Adrenal gland (tissue), 12 donors: ENCODE data around the gene TSSK6. TPM values are rescaled to one million over a fixed set of nuclear protein-coding genes. Genes with fewer than 3 reads are reported as not detected.

Experiments used
- DNase-seq, 7 donors: peaks; one replicate each; pipeline ENCODE4 v3.0.0-alpha.2; 2019 to 2020
- H3K27ac ChIP-seq, 5 donors: fragments of 200-600 bp; sonication (generic) in 4 of 5; 1 replicate in 3 of 5; 2 replicates in 2 of 5; pipeline versions ENCODE4 v1.5.1 to v1.8.0; 2016 to 2020; ENCODE audit warnings: mild to moderate bottlenecking in 1 of 5
- H3K27me3 ChIP-seq: fragments of 200-600 bp; 2 replicates; pipeline ENCODE4 v1.8.0; 2021
- H3K36me3 ChIP-seq, 2 donors: fragments of 200-600 bp; replicated peaks in 1 of 2; 1 replicate in 1 of 2; 2 replicates in 1 of 2; pipeline versions ENCODE4 v1.5.1 to v1.8.0; 2018 to 2022
- H3K4me1 ChIP-seq, 2 donors: fragments of 200-600 bp; replicated peaks in 1 of 2; 1 replicate in 1 of 2; 2 replicates in 1 of 2; pipeline versions ENCODE4 v1.5.1 to v1.8.0; 2018 to 2021
- H3K4me3 ChIP-seq, 4 donors: fragments of 200-600 bp; sonication (generic) in 3 of 4; one replicate each; pipeline ENCODE4 v1.5.1; 2016 to 2018
- H3K9me3 ChIP-seq, 3 donors: fragments of 200-600 bp; sonication (generic) in 1 of 3; replicated peaks in 1 of 3; 1 replicate in 2 of 3; 2 replicates in 1 of 3; pipeline versions ENCODE4 v1.5.1 to v1.8.0; 2016 to 2021
- POLR2A ChIP-seq, 2 donors: fragments of 450-650 bp; IDR thresholded peaks; one replicate each; pipeline ENCODE4 v1.6.1; 2017; ENCODE audit warnings: antibody characterized with exemption in 2 of 2, mild to moderate bottlenecking in 2 of 2, moderate library complexity in 1 of 2
- WGBS, 4 donors: extraction: QIAGEN DNeasy Blood & Tissue Kit in 2 of 4; methylation state at CpG; one replicate each; pipeline versions ENCODE4 v1.1.5 to v1.1.7; 2013 to 2017; 5-methylcytosine and 5-hydroxymethylcytosine counted together
- intact Hi-C, 2 donors: fragments of 100-400 bp; cut with DNase I; formaldehyde crosslinking; loops; one replicate each; pipeline versions ENCODE4 v1.14.1 to v1.15.0; 2022 to 2023
- polyA plus RNA-seq, 3 donors: library from polyadenylated mRNA; stranded (reverse); fragments of 200-250 nt in 2 of 3; fragments of 350-450 nt in 1 of 3; fragmentation: Illumina TruSeq in 1 of 3; extraction: RNeasy Lipid Tissue Mini Kit (QIAGEN cat#74804) in 1 of 3; gene quantifications; one replicate each; pipeline ENCODE4 v1.2.3, GENCODE V29; 2013 to 2014
- total RNA-seq, 9 donors: library from RNA; depleted of rRNA in 4 of 9; stranded (reverse); fragments of >200 nt in 4 of 9; fragments of 120-200 nt in 1 of 9; fragmentation: NEBNext Ultra II Directional in 1 of 9; extraction: Animal tissue kit (Norgen Biotek cat#: 25700) in 1 of 9; gene quantifications; one replicate each; pipeline versions ENCODE4 v1.1.0 to v1.2.4, GENCODE V29; 2013 to 2023
- TF ChIP-seq, protein P1 (sequence below), 6 experiments: fragments of 450-650 bp in 4 of 6; fragments of 200-600 bp in 2 of 6; sonication (generic) in 1 of 6; IDR thresholded peaks; 1 replicate in 5 of 6; 2 replicates in 1 of 6; pipeline versions ENCODE4 v1.5.1 to v1.8.0; 2016 to 2021; ENCODE audit warnings: antibody characterized with exemption in 6 of 6, mild to moderate bottlenecking in 2 of 6, moderate library complexity in 1 of 6
- donor health status: healthy with polysubstance abuse.
- donor health status: Bipolar disorder and iron deficiency.
- donor health status: DM: yes; HTN: yes; CAD: no.
- donor health status: DM: no; HTN: no; CAD: no.
- donor health status: DM: no; HTN: no; CAD: no.
- donor health status: DM: yes; HTN: yes; CAD: no.

The TSSK6 gene
- total and polyA plus RNA-seq, 12 donors, result 0.37 to 50.5 (median 3.4) TPM; not detected in 1

DNA sequence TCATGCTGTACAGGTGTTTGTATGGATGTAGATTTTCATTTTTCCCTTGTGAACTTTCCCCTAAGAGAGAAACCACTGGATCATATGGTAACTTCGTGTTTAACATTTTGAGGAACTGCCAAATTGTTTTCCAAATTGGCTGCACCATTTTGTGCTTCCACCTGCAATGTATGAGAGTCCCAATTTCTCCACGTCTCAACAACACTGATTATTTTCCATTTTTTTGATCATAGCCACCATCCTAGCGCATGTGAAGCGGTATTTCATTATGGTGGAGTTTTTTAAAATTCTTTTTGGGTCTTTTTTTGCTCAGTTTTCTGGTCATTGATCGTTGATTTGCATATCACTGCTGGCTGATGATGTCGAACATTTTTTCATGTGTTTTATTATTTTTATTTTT, 5.6 kb upstream of the TSSK6 start:
- intact Hi-C loops, result no loop called here
- H3K4me1 ChIP-seq, result peaks cover 8 to 17% of the 10 kb centered on the region in 2 donors
- no peak overlapping the region for H3K27ac ChIP-seq
- no peak overlapping the region for H3K4me3 ChIP-seq
- H3K27me3 ChIP-seq, result no peaks in the 10 kb centered on the region
- DNase-seq, result no peak
- TF ChIP-seq, protein P1, sequence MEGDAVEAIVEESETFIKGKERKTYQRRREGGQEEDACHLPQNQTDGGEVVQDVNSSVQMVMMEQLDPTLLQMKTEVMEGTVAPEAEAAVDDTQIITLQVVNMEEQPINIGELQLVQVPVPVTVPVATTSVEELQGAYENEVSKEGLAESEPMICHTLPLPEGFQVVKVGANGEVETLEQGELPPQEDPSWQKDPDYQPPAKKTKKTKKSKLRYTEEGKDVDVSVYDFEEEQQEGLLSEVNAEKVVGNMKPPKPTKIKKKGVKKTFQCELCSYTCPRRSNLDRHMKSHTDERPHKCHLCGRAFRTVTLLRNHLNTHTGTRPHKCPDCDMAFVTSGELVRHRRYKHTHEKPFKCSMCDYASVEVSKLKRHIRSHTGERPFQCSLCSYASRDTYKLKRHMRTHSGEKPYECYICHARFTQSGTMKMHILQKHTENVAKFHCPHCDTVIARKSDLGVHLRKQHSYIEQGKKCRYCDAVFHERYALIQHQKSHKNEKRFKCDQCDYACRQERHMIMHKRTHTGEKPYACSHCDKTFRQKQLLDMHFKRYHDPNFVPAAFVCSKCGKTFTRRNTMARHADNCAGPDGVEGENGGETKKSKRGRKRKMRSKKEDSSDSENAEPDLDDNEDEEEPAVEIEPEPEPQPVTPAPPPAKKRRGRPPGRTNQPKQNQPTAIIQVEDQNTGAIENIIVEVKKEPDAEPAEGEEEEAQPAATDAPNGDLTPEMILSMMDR (IDR thresholded peaks at IDR 0.05), result no peak
- TF ChIP-seq POLR2A (IDR thresholded peaks at IDR 0.05), result no peak
- WGBS, 4 donors, result 83 to 87% (median 85%) methylated on average over 6 of the region's 6 CpGs
- H3K36me3 ChIP-seq, result no peaks in the 10 kb centered on the region
- H3K9me3 ChIP-seq, result no peaks in the 10 kb centered on the region

DNA sequence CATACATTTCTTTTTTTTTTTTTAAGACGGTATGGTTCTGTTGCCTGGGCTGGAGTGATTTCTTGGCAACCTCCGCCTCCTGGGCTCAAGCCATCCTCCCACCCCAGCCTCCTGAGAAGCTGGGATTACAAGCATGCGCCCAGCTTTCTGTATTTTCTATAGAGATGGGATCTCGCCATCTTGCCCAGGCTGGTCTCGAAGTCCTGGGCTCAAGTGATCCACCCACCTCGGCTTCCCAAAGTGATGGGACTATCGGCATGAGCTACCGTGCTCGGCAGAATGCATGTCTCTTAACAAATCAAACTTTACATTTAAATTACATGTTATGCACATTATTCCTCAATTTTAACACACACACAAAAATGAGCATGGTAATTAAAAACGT, 1.9 kb upstream of the TSSK6 start:
- DNase-seq, result no peak
- peaks cover 8 to 21% of the 10 kb centered on the region in 2 donors for H3K4me1 ChIP-seq
- intact Hi-C loops, result no loop called here
- no peaks in the 10 kb centered on the region for H3K9me3 ChIP-seq
- peak overlapping the region in 1 of 4 donors; percentile 74 for H3K4me3 ChIP-seq
- no peaks in the 10 kb centered on the region for H3K36me3 ChIP-seq
- no peak overlapping the region for H3K27ac ChIP-seq
- no peaks in the 10 kb centered on the region for H3K27me3 ChIP-seq
- 81 to 93% (median 86%) methylated on average over 10 of the region's 10 CpGs for WGBS, 4 donors
- TF ChIP-seq, protein P1 (IDR thresholded peaks at IDR 0.05), result no peak
- TF ChIP-seq POLR2A (IDR thresholded peaks at IDR 0.05), result no peak

GRCh38 chr19:19515642-19516519, 533 bp upstream of the TSSK6 start, which contains the start of gene NDUFA13:
TSS of gene NDUFA13 (plus strand) at chr19:19516225. CDS start at chr19:19516239, 14 bp downstream.
- DNase-seq, result peak; percentile 90 to 98 (median 93)
- WGBS, 4 donors, result 3 to 7% (median 6%) methylated on average over 17 to 61 of the region's 61 CpGs
- Histone ChIP-seq H3K4me1 (peaks cover 8 to 21% of the 10 kb centered on the region in 2 donors), H3K4me3 (peak within 1 kb of the TSS; percentile 43 to 92 (median 80)), H3K36me3 (no peaks in the 10 kb centered on the region), H3K9me3 (no peaks in the 10 kb centered on the region), H3K27ac (peak within 1 kb of the TSS; percentile 48 to 86 (median 75)), H3K27me3 (no peaks in the 10 kb centered on the region)
- intact Hi-C loops, result no loop called here
- TF ChIP-seq POLR2A (IDR thresholded peaks at IDR 0.05), result peak in 1 of 2 donors; percentile 57
- TF ChIP-seq, protein P1 (IDR thresholded peaks at IDR 0.05), result peak in 2 of 6 experiments; percentile 6 to 18

- DNase-seq, result peak; percentile 69 to 89 (median 81)
- H3K27me3 ChIP-seq, result no peaks in the 10 kb centered on the region
- intact Hi-C loops, result no loop called here
- TF ChIP-seq, protein P1 (IDR thresholded peaks at IDR 0.05), result no peak
- TF ChIP-seq POLR2A (IDR thresholded peaks at IDR 0.05), result no peak
- no peaks in the 10 kb centered on the region for H3K9me3 ChIP-seq
- 11 to 26% (median 16%) methylated on average over 17 to 46 of the region's 46 CpGs for WGBS, 4 donors
- no peaks in the 10 kb centered on the region for H3K36me3 ChIP-seq
- H3K4me1 ChIP-seq, result peaks cover 8 to 21% of the 10 kb centered on the region in 2 donors
- no peak overlapping the region for H3K27ac ChIP-seq
- peak overlapping the region in 1 of 4 donors; percentile 16 for H3K4me3 ChIP-seq
These were observed 1.1 kb downstream of the TSSK6 start for GRCh38 chr19:19514215-19514657.
